ENCODE measurements around the gene CTNNA1.
"Not testable (repeated sequence)": the region's sequence is repeated elsewhere in the genome, so short reads cannot be mapped to it uniquely, and the experiment has no call there.

Gene CTNNA1, protein sequence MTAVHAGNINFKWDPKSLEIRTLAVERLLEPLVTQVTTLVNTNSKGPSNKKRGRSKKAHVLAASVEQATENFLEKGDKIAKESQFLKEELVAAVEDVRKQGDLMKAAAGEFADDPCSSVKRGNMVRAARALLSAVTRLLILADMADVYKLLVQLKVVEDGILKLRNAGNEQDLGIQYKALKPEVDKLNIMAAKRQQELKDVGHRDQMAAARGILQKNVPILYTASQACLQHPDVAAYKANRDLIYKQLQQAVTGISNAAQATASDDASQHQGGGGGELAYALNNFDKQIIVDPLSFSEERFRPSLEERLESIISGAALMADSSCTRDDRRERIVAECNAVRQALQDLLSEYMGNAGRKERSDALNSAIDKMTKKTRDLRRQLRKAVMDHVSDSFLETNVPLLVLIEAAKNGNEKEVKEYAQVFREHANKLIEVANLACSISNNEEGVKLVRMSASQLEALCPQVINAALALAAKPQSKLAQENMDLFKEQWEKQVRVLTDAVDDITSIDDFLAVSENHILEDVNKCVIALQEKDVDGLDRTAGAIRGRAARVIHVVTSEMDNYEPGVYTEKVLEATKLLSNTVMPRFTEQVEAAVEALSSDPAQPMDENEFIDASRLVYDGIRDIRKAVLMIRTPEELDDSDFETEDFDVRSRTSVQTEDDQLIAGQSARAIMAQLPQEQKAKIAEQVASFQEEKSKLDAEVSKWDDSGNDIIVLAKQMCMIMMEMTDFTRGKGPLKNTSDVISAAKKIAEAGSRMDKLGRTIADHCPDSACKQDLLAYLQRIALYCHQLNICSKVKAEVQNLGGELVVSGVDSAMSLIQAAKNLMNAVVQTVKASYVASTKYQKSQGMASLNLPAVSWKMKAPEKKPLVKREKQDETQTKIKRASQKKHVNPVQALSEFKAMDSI

DNA sequence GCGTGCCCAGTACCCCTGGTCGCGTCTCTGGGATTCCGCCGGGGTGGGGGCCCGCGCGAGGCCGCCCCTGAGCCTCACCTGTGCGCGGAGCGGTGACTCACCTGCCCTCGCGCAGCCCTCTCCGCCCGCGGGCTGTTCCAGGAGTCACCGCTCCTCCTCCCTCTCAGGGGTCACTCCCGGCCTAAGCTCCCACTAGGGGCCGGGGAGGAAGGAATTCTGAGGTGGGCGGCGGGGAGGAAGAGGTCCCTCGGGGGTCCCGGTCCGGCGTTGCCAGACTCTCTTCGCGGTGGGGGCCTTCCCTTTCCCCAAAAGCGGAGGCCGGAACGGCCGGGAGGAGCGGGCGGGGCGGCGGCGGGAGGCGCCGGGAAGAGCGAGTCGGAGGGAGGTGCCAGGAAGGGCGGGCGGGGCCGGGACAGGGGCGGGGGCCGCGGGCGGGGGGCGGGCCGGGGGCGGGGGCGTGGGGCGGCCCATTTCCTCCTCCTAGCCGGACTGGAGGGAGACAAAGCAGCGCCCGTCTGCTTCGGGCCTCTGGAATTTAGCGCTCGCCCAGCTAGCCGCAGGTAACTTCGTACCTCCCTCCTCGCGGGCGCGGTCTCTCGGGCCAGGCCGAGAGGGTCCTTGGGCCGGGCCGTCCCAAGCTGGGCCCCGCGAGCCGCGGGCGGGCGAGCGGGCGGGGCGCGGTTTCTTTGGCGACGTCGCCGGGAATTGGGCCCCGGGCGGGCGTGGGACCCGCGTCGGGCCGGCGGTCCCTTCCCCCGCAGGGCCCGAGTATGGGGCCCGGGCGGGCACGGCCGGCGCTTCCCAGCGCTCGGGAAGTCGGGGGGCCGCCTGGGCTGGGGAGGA lies at the start of gene CTNNA1:
CTNNA1 (plus strand) TSS at position 475 of the 843 bp plus-strand sequence. CDS start 28,500 bp downstream, outside the sequence.
- no peak for DNase-seq (ENCODE audit: low read depth)

DNA sequence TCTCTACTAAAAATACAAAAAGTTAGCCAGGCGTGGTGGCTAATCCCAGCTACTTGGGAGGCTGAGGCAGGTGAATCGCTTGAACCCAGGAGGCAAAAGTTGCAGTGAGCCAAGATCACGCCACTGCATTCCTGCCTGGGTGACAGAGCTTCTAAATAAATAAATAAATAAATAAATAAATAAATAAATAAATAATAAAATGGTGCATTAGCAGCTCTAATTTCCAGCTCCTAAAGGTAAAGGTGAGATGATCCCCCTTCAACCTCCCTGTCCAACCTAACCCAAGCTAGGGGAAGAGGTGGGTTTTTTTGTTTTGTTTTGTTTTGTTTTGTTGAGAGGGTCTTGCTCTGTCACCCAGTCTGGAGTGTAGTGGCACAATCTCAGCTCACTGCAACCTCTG lies 49.4 kb upstream of the CTNNA1 start:
- not testable (repeated sequence) for DNase-seq (ENCODE audit: low read depth)

DNA sequence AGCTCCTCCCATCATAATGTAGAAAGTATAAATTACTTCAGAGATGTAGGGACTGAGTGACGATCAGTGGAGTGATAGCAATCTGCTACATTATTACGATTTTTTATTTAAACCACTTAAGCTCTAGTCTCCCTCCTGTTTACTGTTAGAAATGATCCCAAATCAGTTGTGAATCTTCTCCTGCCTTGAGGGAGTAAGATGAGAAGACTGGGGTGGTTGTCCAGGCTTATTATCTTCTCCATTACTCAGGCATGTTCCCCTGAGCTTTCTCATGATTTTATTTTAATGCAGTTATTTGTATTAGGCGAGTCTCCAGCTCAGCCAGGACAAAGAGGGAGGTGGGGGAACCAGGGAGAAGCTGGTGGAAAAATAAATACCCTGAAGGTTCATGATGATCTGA lies 48.2 kb upstream of the CTNNA1 start:
- no peak for DNase-seq (ENCODE audit: low read depth)

DNA sequence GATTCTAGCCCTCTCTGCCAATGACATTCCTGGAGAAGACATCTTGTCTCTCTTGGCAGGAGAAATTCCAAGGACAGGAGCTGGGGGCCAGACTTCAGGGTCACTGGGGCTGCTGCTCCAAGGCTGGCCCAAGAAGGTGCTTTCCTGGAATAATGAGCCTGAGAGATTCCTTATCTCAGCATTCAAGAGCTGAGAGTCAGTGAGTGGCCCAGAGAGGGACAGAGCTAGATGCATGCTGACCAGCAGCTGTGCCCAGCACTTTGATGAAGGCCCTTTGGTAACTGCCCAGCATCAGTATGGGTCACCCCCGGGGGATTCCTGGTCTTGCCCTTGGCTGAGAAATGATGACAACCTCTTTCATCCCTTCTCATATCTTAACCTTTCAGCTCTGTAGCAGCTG lies 47.7 kb upstream of the CTNNA1 start:
- no peak for DNase-seq (ENCODE audit: low read depth)

DNA sequence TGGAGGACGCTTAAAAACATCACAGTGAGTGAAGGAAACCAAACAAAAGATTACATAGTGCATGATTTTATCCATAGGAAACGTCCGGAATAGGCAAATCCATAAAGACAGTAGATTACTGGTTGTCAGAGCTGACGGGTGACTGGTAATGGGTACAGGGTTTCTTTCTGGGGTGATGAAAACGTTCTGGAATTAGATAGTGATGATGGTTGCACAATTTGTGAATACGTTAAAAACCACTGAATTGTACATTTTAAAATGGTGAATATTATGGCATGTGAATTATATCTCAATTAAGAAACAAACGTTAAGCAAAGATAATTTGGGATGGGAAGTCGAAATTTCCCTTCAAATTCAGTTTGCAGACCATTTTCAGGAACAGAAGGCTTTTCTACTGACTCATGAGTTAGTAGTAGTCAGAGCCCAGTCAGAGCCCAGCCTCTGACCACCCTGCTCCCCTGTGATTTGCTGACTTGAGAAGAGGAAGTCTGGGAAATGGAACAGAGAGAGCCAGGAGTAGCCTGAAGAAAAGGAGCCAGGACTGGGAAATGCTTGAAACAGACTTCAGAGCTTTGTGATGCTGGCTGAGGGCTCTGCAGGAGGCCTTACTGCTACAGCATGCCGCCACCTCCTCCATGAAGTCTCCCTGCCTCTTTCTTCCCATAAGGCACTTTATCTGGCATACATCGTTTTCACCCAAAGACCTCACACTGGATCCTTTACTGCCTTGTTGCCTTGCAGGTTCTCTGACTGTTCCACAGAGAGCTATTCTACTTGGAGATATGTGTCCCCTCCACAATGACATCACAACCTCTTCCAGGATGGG lies 46.4 kb upstream of the CTNNA1 start:
- peak; percentile 56 for DNase-seq (ENCODE audit: low read depth)

DNA sequence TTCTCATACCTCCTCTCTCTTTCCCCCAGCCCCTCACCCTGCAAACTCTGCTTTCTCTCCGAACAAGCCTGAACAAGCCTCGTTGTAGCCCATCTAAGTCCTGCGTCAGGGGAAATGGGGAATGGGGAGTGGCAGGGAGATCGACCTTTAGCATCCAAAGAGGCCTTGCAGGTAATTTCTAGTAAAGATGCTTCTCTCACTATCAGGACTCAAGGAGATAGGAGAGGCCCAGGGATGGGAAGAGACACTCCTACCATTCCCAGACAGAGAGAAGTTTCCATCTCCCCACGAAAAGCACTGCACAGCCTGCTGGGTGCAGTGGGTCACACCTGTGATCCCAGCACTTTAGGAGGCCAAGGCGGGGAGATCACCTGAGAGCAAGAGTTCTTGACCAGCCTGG lies 44.4 kb upstream of the CTNNA1 start:
- DNase-seq (ENCODE audit: low read depth), result no peak

DNA sequence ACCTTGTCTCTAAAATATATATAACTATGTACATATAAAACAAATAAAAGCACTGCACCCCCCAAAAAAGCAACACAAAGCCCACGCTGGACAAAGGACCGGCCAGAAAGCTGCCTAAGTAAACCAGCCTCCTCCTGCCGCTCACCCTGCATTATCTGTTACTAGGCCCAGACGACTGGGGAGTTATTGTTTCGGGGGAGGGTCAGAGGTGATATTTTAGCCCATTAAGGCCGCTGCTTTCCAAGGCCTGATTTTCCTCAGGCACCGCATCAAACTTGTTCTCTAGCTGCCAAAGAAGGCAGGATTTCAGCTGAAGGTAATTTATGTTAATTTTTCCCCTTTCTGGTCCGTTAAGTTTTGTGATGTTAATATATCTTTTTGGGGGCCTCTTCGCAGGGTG lies 44.0 kb upstream of the CTNNA1 start:
- DNase-seq (ENCODE audit: low read depth), result no peak

DNA sequence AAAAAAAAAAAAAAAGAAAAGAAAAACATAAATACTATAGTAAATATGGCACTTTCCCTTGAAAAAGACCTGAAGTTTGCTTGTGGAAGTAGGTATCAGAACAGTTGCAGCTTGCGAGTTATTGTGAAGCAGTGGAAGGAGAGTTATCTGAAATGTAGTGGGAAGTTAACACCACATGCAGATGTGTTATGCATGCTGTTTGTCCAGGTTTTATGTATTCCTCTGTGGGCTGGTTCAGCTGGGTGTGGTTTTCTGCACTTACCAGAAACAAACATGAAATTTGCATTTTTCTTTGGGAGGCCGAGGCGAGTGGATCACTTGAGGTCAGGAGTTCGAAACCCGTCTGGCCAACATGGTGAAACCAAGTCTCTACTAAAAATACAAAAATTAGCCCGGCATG lies 42.1 kb upstream of the CTNNA1 start:
- DNase-seq (ENCODE audit: low read depth), result no peak

DNA sequence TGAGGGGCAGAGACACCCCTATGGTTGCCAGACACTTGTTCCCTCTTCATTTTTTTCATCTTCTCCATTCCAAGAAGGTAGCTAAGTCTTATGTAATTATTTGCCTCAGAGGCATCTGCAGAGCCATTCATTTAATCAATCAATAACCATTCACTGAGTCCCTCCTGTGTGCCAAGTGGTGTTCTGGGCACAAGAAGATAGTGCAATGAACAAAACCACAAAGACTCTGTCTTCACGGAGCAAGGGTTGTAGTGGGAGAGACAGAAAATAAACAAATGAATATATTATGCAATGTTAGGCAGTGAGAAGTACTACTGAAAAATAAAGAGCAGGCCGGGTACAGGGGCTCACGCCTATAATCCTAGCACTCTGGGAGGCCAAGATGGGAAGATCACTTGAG lies 41.4 kb upstream of the CTNNA1 start:
- DNase-seq (ENCODE audit: low read depth), result no peak

DNA sequence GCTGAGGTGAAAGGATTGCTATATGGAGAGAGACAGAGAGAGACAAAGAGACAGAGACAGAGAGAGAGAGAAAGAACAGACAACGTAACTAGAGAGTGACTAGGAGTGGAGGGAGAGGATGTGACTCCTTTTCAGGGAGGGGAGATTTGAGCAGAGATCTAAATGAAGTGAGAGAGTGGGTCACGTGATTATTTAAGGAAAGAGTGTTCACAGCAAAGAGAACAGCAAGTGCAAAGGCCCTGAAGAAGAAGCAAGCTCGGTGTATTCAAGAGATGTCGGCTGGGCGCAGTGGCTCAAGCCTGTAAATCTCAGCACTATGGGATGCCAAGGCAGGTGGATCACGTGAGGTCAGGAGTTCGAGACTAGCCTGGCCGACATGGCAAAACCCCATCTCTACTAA lies 40.9 kb upstream of the CTNNA1 start:
- no peak for DNase-seq (ENCODE audit: low read depth)

DNA sequence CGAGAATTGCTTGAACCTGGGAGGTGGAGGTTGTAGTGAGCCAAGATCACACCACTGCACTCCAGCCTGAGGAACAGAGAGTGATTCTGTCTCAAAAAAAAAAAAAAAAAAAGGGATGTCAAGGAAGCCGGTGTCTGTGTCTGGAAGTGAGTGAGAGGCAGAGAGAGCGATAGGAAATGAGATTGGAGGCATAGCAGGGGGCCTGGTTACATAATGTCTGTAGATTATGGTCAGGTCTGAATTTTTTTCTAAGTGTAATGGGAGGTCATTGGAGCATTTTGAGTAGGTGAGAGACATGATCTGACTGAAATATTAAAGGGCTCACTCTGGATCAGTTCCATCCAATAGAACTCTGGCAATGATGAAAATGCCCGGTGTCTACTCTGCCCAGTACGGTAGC lies 40.4 kb upstream of the CTNNA1 start:
- DNase-seq (ENCODE audit: low read depth), result no peak

DNA sequence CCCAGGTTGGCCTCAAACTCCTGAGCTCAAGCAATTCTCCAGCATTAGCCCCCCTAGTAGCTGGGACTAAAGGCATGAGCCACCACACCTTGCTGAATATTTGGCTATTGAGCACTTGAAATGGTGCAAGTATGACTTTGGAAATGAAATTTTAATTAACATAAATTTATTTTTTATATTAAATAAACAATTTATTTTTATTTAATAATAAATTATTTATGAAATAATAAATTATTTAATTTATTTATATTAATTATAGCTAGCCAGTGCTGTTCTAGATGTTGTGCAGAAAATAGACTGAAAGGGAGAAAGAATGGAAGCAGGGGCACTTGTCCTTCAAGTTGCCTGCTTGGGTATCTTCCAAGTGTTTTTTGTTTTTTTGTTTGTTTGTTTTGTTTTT lies 40.0 kb upstream of the CTNNA1 start:
- DNase-seq (ENCODE audit: low read depth), result no peak

DNA sequence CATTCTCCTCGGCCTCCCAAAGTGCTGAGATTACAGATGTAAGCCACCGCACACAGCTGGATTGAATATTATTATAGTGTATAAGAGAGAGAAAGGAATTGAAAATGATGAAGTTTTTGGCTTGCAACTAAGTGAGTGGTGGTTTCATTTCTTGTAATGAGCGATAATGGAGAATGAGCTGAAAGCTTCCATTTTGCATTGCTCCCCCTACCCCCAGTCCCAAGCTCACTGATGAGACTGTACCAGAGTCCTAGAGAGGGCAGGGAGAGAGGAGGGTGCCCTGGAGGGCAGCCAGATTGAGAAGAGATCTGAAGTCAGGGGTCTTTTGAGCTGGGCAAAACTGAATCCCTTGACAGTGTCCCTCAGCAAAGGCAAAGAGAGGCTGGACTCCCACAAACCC lies 38.5 kb upstream of the CTNNA1 start:
- DNase-seq (ENCODE audit: low read depth), result no peak

DNA sequence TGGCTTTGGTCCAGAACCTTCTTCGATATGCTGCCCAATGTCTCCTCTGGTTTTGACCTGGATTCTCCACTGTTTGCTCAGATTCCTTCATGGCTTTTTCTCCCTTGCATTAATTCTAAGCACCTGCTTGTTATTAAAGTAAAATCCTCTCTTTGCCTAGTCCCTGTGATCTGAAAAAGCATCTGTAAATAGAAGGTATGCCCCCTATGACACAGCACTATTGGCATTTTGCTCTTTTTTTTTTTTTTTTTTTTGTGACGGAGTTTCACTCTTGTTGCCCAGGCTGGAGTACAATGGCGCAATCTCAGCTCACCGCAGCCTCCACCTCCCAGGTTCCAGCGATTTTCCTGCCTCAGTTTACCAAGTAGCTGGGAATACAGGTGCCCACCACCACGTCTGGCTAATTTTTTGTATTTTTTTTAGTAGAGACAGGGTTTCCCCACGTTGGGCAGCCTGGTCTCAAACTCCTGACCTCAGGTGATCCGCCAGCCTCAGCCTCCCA lies 37.2 kb upstream of the CTNNA1 start:
- not testable (repeated sequence) for DNase-seq (ENCODE audit: low read depth)

DNA sequence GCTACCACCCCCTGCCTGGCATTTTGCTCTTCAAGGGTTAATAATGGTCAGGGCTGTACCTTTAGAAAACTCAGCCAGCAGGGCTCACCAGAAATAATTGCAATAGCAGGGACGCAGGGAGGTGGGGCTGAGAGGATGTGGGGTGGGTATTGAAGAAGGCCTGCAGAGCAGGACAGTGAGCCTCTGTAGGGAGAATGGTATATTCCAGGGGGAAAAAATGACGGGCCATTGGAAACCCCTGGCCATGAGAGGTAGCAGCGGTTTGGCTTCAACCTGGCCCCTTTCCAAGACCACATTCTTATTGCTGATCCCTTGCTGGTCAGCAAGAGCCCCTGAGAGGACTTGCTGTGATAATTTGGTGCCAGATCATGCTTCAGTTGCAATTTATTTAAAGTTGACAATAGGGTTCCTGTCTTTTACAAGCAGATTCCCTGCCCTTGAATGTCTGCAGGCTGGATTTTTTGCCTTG lies 36.7 kb upstream of the CTNNA1 start:
- no peak for DNase-seq (ENCODE audit: low read depth)

DNA sequence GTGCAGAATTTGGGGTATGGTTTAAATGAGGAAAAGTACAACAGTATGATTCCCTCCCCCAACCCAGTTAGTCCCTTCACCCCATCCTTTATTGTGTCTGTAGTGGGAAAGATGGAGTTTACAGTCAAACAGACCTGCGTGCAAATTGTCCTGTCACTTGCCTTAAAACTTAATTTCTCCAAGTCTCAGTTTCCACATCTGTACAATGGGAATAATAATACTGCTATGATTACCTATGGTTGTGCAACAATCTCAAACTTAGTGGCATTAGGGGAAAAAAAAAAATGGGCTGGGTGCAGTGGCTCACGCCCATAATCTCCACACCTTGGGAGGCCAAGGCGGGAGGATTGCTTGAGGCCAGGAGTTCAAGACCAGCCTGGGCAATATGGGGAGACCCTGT lies 35.8 kb upstream of the CTNNA1 start:
- DNase-seq (ENCODE audit: low read depth), result no peak

DNA sequence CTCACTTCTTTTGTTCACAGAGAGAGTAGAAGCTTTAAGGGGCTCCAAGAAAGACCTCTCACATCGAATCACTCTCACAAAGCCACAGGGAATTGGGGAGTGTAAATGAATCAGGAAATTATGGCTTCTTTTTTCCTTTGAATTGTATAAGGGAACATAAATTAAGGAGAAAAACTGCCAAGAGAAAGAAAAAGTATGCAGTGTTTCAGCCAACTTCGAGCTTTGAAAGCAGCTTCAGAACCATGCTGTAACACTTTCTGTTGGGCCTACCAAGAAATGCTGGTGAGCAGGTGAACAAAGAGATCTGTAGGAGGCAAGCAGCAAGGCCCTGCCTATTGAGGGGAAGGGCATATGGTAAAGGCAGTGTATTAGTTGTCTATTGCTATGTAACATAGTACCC lies 33.4 kb upstream of the CTNNA1 start:
- DNase-seq (ENCODE audit: low read depth), result no peak

DNA sequence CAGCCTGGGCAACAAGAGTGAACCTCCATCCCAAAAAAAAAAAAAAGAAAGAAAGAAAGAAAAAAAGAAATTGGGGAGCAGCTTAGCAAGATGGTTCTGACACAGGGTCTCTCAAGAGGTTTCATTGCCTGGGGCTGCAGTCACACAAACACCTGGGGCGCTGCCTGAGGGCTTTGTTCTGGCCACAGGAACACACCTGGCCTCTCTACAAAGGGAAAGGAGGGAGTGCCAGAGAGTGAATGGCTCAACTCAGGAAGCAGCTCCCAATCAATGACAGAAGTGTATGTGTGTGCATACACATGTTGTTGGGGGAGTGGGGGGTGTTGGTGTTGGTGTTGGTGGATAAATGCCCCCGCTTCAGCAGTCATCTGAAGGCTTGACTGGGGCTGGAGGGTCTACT lies 32.4 kb upstream of the CTNNA1 start:
- DNase-seq (ENCODE audit: low read depth), result no peak

DNA sequence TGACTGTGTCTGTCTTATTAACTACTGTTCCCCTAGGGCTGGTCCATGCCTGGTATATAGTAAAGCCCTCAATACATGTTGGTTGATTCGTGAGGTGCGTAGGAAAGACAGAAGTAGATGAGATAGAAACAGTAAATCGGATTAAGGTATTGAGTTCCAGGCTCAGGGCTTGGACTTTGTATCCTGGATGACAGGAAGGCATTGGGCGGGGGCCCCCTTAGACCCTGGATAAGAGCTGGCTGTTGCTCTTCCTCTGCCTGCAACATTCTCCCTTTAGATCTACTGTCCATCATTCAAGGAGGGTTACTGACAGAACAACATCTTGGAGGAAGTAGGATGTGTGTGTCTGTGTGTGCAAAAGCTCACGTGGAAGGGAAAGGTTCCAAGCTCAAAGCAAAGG lies 31.2 kb upstream of the CTNNA1 start:
- no peak for DNase-seq (ENCODE audit: low read depth)

DNA sequence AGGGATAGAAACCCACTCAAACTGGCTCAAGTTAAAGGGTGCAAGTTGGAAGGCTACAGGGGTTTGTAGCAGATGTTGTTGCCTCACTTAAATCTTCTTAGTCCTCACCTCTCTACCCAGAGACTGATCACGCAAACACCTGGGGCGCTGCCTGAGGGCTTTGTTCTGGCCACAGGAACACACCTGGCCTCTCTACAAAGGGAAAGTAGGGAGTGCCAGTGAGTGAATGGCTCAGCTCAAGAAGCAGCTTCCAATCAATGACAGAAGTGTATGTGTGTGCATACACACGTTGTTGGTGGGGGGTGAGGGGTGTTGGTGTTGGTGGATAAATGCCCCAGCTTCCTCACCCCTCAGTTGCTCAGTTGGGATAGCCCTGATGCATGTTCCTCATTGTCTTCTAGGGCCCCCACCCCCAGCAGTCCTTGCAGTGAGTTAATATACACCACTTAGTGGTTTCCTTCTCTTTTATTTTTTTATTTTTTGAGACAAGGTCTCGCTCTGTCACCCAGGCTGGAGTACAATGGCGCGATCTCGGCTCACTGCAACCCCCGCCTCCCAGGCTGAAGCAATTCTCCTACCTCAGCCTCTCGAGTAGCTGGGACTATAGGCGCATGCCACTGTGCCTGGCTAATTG lies 30.6 kb upstream of the CTNNA1 start:
- DNase-seq (ENCODE audit: low read depth), result no peak
